Glomerular endothelial cell (primary cell): Measurements from ENCODE around the gene IPCEF1. TPM values are rescaled to one million over a fixed set of nuclear protein-coding genes. Genes with fewer than 3 reads are reported as not detected.
"Not testable (repeated sequence)": the region's sequence is repeated elsewhere in the genome, so short reads cannot be mapped to it uniquely, and the experiment has no call there.

Source experiments
- DNase-seq: peaks from one replicate; pipeline ENCODE4 v3.0.0-alpha.2; 2011; ENCODE audit warnings: low read depth, low spot score; ENCODE audit errors: extremely low read depth
- total RNA-seq: library from RNA; depleted of rRNA; stranded (reverse); fragments of >200 nt; gene quantifications from 2 replicates; pipeline ENCODE4 v1.2.3, GENCODE V29; 2015

The IPCEF1 gene
- total RNA-seq, 1 donor from 2014 or later = 1.9 TPM

DNA sequence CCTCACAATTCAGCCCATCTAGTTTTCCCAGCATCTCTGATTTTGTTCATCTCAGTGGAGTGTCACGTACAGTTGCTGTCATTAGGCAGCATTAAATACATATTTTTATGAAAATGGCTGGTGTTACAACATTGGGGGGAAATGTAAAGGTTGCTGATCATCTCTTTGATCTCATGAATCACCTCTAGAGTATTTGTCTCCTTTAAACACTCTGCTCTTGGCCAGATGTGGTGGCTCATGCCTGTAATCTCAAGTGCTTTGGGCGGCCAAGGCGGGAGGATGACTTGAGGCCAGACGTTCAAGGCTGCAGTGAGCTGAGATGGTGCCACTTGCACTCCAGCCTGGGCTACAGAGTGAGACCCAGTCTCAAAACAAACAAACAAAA lies 128.1 kb downstream of the IPCEF1 start:
- DNase-seq = no peak

DNA sequence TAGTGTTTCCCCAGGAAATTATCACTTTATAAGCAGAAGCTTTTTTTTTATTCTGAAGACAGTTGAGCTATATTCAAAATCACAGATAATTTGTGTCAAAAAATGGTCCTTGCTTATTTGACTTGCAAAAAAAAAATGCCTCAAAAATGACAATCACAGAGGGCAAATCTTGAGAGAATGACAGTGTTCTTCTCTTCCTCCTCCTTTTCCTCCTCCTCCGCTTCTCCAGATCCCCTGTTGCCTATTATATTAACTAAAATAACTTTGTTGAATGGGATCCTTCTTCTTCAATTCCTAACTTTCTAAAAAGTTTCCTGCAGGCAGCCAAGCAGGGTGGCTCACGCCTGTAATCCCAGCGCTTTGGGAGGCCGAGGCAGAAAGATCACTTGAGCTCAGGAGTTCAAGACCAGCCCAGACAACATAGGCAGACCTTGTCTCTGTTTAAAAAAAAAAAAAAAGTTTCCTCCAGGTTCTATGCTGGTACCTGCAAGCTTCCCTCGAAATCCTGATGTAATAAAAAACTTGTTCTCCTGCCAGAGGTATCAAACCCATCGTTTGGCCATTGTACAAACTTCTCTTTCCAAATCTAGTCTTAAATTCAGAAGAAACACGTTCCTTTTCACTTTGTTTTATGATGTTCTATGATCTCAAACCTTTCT lies 128.6 kb downstream of the IPCEF1 start:
- DNase-seq = no peak

DNA sequence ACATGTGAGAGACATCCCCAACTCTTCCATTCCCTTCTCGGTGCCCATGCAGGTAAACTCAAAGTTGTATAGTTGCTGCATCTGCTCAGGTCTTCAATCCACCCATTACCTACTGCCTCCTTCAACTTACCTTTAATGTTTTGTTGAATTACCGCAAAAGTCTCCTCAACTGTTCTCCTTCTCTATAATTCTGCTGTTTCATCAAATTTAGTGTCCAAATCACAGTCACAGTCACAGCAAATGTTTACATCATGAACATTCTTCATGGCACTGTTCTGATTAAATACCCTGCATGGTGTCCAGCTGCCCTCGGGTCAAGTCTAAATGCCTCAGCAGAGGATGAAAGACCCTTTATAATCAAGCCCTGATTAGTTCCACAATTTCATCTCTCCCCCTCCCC lies 130.1 kb downstream of the IPCEF1 start:
- DNase-seq = no peak

DNA sequence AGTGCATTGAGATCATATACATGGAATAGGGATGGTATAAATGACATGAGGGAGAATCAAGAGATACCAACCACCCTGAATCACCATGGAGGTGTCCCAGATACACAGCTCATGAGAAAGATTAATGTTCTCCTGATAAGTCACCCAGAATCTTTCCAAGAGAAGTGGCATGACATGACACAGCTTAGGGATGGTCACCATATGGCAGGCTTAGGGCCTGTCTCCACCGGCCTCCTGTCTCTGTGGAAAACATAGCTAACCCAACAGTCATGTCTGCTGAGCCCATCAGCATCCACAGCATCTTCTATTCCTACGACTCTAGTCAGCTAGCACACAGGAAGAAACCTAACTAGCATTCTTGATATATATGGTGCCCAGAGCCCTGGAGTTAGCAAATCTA lies 133.3 kb downstream of the IPCEF1 start:
- DNase-seq = no peak

DNA sequence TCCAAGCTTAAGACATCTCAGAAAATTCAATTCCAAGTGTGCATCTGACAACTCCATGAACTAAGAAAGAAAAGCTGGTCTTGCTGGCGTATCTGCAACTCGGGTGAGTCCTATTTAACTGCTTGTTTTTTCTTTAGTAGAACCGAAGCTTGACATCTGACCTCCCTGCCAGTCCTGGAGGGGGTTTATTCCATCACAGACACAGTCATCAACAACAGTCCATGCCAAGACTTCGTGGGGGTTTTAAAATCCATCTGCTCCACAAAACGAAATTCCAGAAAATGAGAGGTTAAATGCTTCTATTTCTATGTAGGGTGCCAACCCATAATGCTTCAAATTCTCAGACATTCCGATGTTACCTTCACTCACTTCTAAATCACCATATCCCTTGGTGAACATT lies 133.9 kb downstream of the IPCEF1 start:
- DNase-seq = no peak

DNA sequence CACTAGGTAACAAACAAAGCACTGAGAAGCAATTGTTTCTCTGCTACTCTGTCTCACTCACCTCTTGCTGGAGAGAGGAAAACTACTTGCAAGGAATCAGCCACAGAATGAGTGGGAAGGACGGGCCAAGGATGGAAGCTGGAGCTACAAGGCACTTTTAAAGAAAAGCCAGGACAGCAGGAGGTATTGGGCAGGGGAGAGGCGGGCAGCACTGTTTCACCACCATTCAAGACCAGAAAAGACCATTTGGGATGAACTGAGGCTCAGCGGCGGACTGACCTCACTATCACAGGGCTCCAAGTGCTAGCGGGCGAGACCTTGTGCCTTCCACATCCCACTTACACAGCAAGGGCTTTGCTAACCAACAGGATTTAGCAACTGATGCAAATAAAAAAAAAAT lies 137.4 kb downstream of the IPCEF1 start:
- DNase-seq = no peak

DNA sequence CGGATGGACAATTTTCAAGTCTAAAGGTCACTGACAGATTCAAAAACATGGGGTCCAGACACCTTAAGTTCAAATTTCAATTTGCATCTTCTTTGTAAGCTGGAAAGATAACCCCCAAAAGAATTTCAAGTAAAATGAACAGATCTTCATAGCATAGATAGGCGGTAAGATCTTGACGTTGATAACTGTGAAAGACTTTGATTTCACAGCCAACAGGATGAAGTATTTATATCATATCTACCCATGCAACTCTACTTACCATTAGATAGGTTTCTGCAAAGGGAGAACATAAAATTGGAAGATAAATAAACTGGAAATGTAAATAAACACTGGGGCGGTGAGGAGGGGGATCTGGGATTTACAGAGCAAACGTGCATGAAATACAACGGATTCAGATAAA lies 137.8 kb downstream of the IPCEF1 start:
- DNase-seq = no peak

DNA sequence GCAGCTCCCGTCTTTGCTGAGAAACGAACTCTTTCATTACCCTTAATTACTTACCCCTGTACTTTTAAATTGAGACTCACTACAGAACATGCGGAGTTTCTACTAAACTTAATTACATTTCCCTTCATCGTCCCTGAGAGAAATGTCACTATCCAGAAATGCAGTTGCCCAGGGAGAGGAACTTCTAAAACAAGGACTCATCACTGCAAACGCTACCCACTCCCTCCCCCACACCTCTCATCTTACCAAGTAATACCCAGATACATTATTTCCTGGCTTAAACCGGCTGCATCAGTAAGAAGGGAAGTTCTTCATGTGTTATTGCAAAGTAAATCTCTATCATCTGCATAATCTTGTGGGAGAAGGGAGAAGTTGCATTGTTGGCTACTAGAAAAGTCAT lies 138.3 kb downstream of the IPCEF1 start:
- no peak for DNase-seq

DNA sequence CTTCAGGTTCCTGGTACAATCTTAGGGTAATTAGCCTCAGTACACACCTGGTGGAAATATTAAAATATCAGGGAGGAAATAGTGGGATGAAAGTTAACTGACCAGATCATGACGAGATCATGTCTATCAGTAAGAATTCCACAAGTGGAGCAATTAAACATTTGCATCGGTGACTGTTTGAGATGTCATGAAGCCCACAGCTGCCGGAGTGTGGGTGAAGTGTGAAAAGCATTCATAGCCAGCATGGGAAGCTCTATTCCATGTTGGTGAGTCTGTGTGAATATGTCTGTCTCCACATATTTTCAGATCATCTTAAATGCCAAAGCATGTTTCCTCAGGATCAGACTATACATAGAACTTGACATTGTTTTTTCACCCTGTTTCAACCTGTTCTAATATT lies 142.8 kb downstream of the IPCEF1 start:
- no peak for DNase-seq

DNA sequence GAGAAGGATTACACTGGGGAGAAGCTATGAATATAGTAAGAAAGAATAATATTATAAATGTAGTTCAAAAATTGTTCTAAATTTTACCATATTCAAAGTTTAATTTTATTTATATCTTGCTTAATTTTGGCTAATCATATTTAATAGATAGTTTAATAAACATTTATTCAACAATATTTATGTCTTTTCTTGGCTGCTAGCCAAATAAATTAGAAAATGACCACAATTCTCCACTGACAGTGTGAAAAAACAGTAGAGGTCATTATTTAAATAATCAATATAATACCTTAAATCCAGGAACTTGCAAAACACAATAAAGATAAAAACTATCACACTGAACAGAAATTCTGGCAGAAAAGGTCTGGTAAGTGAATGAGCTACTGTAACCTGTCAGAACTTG lies 145.9 kb downstream of the IPCEF1 start:
- no peak for DNase-seq

DNA sequence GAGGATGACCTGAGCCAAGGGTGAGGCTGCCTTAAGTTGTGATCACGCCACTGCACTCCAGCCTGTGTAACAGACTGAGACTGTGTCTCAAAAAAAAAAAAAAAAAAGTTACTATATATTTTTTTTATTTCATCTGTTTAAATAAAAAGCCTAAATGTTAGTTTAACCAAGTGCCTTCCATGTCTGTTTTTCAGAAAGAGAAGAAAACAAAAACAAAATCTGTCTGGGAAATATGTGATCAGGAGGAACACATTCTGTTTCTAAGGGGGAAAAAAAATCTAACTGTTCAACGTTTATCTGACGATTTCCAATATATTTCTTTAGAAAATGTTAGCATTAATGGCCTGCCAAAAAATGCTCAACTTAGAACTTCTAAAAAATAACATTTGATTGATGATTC lies 147.0 kb downstream of the IPCEF1 start:
- DNase-seq = no peak

DNA sequence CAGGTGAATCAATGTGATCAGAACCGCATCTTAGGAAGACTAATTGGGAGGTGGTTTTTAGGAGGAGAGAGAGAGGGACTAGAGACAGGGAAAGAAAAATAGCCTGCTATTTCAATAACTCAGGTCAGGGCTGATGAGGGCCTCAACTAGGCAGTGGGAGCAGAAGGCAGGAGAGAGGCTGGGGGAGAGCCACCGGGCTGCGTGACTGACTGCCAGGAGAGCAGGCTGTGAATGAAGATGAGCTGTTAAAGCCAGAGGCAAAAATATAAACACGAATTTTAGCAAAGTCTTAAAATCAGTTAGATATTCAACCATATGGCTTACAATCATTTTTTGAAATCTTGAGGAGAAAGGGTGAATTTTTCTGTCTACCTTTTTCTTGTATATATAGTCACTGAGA lies 149.6 kb downstream of the IPCEF1 start:
- no peak for DNase-seq

DNA sequence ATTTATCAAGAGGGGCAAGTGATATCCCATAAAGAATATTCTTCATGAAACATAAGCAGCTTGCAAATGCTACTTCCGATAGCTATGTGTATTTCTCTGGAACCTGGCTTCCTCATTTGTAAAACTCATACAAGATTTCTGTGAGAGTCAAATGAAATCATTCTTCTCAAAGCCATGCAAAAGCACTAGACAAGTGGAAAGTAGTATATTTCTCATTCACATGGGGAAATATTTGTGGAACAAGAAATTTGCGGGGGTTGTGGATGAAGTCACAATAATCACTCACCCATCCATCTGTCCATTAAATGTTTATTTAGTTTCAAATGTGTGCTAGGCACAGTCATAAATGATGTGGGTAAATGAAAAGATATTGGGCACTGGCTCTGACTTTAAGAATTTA lies 150.5 kb downstream of the IPCEF1 start:
- no peak for DNase-seq

DNA sequence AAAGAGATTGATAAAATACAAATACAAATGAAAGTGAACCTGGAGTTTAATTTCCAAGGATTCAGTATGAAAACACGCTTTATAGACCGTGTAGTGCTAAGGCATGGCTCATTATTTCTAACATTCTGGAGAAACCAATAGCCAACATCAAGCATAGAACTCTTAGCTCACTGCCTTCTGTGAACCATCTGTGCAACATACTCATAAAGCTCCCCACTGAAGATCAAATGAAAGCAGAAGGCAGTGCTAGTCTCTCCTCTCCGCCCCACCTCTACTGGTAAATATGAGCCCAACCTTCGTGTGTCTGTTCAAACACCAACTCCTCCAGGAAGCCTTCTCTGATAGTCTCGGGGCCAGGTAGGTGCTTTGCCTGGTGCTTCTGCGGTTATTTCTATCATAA lies 153.6 kb downstream of the IPCEF1 start:
- DNase-seq = no peak

DNA sequence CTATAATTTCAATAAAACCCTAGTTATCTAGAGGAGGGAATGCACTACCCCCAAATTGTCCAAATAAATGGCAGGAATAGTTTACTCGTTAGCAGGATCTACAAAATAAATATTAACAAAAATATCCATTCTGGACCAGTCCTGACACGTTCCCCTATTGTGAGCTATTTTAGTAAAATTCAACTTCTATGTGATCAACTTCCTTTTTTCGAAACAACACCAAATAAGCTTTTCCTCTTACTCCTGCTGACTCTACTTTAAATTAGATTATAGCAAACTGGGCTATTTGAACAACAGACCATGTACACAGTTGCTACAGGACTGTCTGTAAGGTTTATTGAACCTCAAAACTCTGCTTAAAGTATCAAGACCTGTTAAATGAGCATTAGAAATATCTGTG lies 154.3 kb downstream of the IPCEF1 start:
- no peak for DNase-seq

DNA sequence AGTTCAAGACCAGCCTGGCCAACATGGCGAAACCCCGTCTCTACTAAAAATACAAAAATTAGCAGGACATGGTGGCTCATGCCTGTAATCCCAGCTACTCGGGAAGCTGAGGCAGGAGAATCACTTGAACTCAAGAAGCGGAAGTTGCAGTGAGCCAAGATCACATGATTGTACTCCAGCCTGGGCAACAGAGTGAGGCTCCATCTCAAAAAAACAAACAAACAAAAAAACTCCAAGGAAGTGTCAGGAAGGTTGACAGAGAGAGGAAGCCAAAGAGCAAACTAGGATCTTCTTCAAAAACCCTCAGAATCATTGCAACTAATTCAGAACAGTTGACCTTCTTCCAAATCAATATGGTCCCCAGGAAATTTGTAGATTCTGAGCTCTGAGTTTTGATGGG lies 154.9 kb downstream of the IPCEF1 start:
- DNase-seq = not testable (repeated sequence)

DNA sequence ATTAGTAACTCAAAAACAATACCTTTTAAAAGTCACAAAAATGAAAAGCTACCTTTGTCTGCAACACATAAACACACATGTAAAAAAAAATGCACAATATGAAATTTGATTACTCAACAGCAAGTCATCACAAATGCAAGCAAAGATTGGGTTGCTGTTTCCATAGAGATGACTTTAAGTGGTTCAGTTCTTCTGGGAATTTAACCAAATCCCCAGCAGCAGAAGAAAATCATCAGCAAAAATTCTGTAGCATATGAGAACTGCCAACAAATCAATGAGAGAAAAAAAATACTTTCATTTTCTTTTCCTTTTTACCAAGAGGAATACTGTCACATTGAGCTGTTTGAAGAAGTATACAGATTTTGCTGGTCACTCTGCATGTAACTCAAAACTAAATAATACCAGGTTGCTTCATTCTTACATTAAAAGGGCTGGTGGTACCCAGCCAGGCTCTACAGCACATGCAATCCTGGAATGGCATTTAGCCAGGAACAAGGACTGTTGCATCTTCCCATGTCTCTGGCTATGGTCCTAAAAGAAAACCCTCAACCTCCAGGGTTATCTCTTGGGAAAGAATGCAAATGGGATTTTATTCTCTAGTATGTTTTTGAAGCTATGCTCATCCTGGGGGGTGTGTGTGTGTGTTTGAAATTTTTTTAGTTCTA lies 159.3 kb downstream of the IPCEF1 start:
- DNase-seq = no peak

DNA sequence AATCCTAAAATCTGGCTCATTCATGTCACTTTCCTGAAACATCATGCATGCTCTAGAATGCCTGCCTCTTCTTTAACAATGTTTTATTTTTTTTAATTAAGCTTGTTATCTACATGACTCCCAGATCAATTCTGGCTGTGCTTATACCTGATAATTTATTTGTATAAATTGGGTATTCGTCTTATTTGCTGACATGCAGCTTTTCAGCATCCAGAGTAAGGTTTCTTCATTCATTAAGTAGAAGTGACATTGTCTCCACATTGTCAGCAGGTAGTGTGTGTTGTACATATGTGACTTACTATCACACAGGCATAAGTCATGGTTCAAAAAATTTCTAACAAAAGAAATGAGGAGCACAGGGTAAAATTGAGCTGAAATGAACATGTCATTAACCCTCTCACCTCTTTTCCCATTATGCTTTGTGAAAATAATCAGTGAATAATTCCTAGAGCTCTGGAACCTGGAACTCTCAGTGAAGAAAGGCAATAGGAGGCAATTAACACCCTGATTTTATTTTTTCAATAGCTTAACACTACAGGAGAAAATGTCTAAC lies 160.2 kb downstream of the IPCEF1 start:
- DNase-seq = no peak

DNA sequence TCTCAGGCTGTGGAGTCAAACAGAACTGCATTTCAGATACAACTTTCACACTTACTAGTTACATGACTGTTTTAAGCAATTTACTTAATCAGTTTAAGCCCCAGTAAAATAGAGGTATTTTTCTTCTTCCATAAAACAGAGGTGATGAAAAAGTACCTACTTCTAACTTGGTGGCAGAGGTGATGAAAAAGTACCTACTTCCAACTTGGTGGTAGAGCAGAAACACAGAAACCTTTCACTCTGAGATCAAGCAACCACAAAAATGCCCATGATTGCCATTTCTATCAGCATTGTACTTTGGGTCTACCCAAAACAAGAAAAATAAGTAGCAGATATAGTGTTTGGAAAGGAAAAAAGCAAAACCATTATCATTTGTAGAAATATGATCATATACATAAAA lies 168.9 kb downstream of the IPCEF1 start:
- DNase-seq = no peak

DNA sequence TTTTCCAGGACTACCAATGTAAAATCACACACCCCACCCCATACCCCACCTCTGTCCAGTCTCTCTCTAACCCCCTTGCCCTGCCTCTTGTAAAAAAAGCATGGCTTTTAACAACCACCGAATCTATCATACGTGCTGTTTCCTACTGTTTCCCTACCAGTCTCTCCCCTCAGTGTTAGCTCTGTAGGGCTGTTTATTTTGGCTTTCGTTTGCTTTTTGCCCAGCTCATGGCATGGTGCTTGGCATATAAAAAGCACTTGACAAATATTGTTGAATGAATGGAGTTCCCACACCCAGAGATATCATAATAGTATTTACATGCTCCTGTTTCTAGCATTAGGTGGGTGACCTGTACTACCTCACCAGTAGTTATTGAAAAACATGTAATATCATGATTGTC lies 169.4 kb downstream of the IPCEF1 start:
- no peak for DNase-seq

DNA sequence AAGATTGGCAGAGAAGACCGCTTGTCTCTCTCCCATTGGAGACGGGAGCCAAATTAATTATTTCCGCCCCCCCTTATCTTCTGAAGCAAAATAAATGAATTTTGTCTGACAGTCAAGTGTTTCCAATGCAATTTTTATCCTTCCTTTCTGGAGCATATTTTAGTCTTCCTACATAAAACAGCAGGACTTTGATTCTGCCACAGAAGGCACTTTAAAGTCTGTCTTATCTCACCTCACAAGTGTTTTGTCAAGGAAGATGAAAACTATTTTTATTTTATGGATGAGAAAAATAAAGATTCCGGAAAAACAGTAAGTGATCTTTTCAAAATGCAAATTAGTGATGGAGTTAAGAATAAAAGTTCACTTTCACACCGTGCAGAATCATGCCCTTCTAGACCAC lies 177.2 kb downstream of the IPCEF1 start:
- DNase-seq = no peak

DNA sequence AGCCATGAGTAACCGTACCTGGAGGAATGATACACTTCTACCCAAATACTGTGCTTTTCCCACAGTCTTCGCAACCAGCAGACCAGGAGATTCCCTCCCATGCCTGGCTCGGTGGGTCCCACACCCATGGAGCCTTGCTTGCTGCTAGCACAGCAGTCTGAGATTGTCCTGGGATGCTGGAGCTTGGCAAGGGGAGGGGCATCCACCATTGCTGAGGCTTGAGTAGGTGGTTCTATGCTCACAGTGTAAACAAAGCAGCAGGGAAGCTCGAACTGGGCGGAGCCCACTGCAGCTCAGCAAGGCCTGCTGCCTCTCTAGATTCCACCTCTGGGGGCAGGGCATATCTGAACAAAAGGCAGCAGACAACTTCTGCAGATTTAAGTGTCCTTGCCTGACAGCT lies 184.2 kb downstream of the IPCEF1 start:
- DNase-seq = not testable (repeated sequence)

DNA sequence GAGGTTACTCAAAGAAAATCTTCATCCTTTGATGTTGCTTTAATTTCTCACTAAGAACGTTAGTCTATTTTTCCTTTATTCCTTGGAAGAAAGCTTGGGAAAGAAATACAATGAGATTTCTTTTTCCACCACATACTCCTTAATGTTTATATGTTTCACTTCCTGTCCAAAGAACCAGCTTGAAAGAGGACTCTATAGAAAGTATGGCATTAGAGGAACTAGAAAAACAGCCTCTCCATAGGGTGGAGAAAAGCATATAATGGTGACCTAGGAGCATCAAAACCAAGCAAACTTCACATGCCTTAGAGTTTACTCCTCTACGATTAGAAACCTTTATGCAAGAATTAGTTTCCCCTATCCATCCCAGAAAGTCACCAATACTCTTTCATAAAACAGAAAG lies 186.5 kb downstream of the IPCEF1 start:
- DNase-seq = no peak
